Stimulated activated naive CD8-positive, alpha-beta T cell treated with anti-CD3 and anti-CD28 coated beads, Interleukin-15, amount 100 ng/mL, for 72 hours (primary cell): Measurements from ENCODE around the gene ACACB.
"Not testable (repeated sequence)": the region's sequence is repeated elsewhere in the genome, so short reads cannot be mapped to it uniquely, and the experiment has no call there.

Source experiments
- ATAC-seq: fragments of 150-1000 bp; cut with Tn5 transposase; 2 replicates; pipeline ENCODE4 v1.10.0; 2021; ENCODE audit warnings: mild to moderate bottlenecking, moderate library complexity
- DNase-seq, 2 donors: peaks; one replicate each; pipeline ENCODE4 v3.0.0; 2021 to 2022
- H3K27ac Mint-ChIP-seq, 2 donors: one replicate each; pipeline ENCODE4 v1.8.0; 2022; ENCODE audit warnings: mild to moderate bottlenecking in 2 of 2, mixed read lengths in 2 of 2, moderate library complexity in 2 of 2
- H3K27me3 Mint-ChIP-seq: one replicate; pipeline ENCODE4 v1.8.0; 2022; ENCODE audit warnings: mixed read lengths
- H3K4me1 Mint-ChIP-seq: one replicate; pipeline ENCODE4 v1.8.0; 2022; ENCODE audit warnings: mild to moderate bottlenecking, mixed read lengths
- H3K4me3 Mint-ChIP-seq, 2 donors: one replicate each; pipeline ENCODE4 v1.8.0; 2022; ENCODE audit warnings: mild to moderate bottlenecking in 2 of 2, mixed read lengths in 2 of 2, moderate library complexity in 1 of 2
- H3K9me3 Mint-ChIP-seq, 2 donors: one replicate each; pipeline ENCODE4 v1.8.0; 2022; ENCODE audit warnings: mixed read lengths in 2 of 2

Gene ACACB

DNA sequence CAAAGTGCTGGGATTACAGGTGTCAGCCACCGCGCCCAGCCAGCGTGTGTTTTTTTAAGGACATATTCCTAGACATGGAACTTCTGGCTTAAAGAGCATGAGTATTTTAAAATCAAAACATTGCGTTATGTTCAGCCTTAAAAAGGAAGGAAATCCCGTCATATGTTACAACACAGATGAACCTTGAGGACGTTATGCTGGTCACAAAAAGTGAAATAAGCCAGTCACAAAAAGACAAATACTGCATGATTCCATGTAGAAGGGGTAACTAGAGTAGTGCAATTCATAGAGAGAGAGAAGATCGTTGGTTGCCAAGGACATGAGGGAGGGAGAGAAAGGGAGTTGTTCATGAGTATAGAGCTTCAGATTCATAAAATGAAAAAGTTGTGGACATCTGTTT is 53.9 kb downstream of the ACACB start:
- H3K27me3 Mint-ChIP-seq: no peaks in the 10 kb centered on the region
- H3K4me1 Mint-ChIP-seq: no peaks in the 10 kb centered on the region
- ATAC-seq: no peak
- H3K4me3 Mint-ChIP-seq: no peak overlapping the region
- H3K27ac Mint-ChIP-seq: no peak overlapping the region
- DNase-seq: no peak
- peaks cover 0 to 6% of the 10 kb centered on the region in 2 donors for H3K9me3 Mint-ChIP-seq

GRCh38 chr12:109172787-109173186 is 56.4 kb downstream of the ACACB start:
- not testable (repeated sequence) for H3K4me3 Mint-ChIP-seq, H3K4me1 Mint-ChIP-seq, ATAC-seq, H3K27me3 Mint-ChIP-seq, DNase-seq, H3K9me3 Mint-ChIP-seq, H3K27ac Mint-ChIP-seq

GRCh38 chr12:109173443-109174240 is 57.3 kb downstream of the ACACB start:
- Mint-ChIP-seq H3K4me1 (no peaks in the 10 kb centered on the region), H3K4me3 (no peak overlapping the region), H3K9me3 (peaks cover 0 to 6% of the 10 kb centered on the region in 2 donors), H3K27ac (no peak overlapping the region), H3K27me3 (no peaks in the 10 kb centered on the region)
- ATAC-seq (no peak), DNase-seq (no peak)

DNA sequence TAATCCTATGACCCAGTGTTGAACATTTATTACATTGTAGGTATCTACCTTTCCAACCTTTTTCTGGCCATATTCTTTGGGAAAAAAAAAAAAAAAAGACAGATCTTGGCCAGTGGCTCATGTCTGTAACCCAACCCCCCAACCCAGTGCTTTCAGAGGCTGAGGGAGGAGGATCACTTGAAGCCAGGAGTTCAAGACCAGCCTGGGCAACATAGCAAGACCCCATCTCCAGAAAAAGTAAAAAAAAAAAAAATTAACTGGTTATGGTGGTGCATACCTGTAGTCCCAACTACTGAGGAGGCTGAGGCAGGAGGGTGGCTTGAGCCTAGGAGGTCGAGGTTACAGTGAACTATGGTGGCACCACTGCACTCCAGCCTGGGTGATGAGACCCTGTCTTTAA is 58.1 kb downstream of the ACACB start:
- ATAC-seq (no peak), DNase-seq (no peak)
- Mint-ChIP-seq H3K4me1 (no peaks in the 10 kb centered on the region), H3K27ac (no peak overlapping the region), H3K27me3 (no peaks in the 10 kb centered on the region), H3K9me3 (peaks cover 0 to 6% of the 10 kb centered on the region in 2 donors), H3K4me3 (no peak overlapping the region)

DNA sequence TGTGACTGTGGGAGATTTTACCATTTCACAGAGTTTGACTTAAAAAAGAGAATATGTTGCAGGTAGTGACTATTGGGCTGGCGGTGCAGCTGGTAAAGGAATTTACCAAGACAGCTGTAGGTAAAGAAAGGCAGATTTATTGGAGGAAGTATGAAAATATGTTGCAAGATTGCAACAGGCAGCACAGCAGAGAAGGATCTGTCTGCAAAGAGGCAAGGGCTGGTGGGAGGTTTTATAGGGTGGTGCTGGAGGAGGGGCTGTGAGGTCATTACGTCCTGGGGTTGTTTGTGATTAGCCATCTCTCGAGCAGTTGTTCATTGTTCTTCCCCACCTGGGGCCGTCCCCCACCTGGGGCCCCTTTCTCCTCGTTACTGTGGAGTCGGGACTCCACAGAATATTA is 62.1 kb downstream of the ACACB start:
- DNase-seq (no peak), ATAC-seq (no peak)
- Mint-ChIP-seq H3K4me3 (no peak overlapping the region), H3K4me1 (no peaks in the 10 kb centered on the region), H3K27me3 (no peaks in the 10 kb centered on the region), H3K27ac (peak overlapping the region in 1 of 2 donors; percentile 19), H3K9me3 (no peaks in the 10 kb centered on the region)

DNA sequence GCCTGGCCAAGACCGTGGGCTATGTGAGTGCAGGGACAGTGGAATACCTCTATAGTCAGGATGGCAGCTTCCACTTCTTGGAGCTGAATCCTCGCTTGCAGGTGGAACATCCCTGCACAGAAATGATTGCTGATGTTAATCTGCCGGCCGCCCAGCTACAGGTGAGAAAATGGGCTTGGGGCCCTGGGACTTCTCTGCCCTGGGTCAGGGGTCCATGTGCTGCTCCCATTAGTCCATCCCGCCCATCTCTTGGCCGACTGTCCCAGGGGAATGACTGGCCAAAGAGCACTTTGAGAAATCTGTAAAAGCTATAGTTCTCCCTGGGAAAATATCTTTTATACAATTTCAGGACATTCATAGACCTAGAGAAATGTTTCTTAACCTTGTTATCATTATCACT is 63.5 kb downstream of the ACACB start:
- Mint-ChIP-seq H3K9me3 (no peaks in the 10 kb centered on the region), H3K4me1 (no peaks in the 10 kb centered on the region)

DNA sequence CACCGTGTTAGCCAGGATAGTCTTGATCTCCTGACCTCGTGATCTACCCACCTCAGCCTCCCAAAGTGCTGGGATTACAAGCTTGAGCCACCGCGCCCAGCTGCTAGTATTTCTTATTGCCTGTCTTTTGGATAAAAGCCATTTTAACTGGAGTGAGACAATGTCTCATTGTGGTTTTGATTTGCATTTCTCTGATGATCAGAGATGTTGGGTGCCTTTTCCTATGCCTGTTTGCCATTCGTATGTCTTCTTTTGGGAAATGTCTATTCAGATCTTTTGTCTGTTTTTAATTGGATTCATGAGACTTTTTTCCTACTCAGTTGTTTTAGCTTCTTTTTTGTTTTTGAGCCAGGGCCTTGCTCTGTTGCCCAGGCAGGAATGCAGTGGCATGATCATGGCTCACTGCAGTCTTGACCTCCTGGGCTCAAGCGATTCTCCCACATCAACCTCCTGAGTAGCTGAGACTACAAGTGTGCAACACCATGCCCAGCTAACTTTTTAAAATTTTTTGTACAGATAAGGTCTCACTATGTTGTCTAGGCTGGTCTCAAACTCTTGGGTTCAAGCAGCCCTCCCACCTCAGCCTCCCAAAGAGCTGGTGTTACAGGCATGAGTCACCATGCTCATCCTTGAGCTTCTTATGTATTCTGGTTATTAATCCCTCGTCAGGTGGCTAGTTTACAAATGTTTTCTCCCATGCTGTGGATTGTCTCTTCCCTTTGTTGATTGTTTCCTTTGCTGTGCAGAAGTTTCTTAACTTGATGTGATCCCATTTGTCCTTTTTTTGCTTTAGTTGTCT is 65.9 kb downstream of the ACACB start:
- Mint-ChIP-seq H3K27me3 (no peaks in the 10 kb centered on the region), H3K27ac (no peak overlapping the region), H3K4me1 (no peaks in the 10 kb centered on the region), H3K4me3 (no peak overlapping the region), H3K9me3 (no peaks in the 10 kb centered on the region)
- DNase-seq (no peak), ATAC-seq (no peak)

More for the DNA sequence above, 63.5 kb downstream of the ACACB start:
- DNase-seq (no peak), ATAC-seq (no peak)
- no peaks in the 10 kb centered on the region for H3K27me3 Mint-ChIP-seq
- H3K4me3 Mint-ChIP-seq: no peak overlapping the region
- peak overlapping the region in 1 of 2 donors; percentile 55 for H3K27ac Mint-ChIP-seq

GRCh38 chr12:109185441-109185840 is 69.1 kb downstream of the ACACB start:
- Mint-ChIP-seq H3K4me3 (no peak overlapping the region), H3K9me3 (no peaks in the 10 kb centered on the region), H3K27me3 (no peaks in the 10 kb centered on the region), H3K27ac (no peak overlapping the region), H3K4me1 (no peaks in the 10 kb centered on the region)
- DNase-seq: no peak
- ATAC-seq: no peak

DNA sequence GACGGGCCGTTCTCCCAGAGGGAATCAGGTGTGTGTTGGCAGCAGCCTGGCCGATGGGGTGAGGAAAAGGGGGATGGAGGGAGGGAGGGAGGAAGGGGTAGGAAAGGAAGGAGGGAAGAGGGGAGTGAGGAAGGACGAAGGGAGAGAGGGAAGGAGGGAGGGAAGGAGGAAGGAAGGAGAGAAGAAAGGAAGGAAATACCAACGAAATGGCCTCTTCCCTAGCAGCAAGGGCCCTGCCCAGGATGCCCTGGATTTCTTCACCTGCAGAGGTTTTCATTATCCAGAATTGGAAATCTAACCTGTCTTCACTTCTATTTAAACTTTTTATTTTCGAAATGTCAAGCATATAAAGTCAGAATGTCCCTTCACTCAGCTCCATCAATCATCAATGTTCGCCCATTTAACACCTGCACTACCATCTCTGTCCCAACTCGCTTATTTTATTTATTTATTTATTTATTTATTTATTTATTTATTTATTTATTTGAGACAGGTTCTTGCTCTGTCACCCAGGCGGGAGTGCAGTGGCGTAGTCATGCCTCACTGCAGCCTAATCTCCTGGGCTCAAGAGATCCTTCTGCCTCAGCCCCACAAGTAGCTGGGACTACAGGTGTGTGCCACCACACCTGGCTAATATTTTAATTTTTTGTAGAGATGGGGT is 70.7 kb downstream of the ACACB start:
- Mint-ChIP-seq H3K27ac (no peak overlapping the region), H3K27me3 (no peaks in the 10 kb centered on the region), H3K4me3 (no peak overlapping the region), H3K9me3 (no peaks in the 10 kb centered on the region), H3K4me1 (no peaks in the 10 kb centered on the region)
- DNase-seq: no peak
- ATAC-seq: no peak

- no peaks in the 10 kb centered on the region for H3K27me3 Mint-ChIP-seq
- H3K9me3 Mint-ChIP-seq: no peaks in the 10 kb centered on the region
- ATAC-seq (no peak), DNase-seq (no peak)
- H3K4me3 Mint-ChIP-seq: no peak overlapping the region
- no peak overlapping the region for H3K27ac Mint-ChIP-seq
- no peaks in the 10 kb centered on the region for H3K4me1 Mint-ChIP-seq
Measured at GRCh38 chr12:109188108-109188712, 71.8 kb downstream of the ACACB start.

- no peak overlapping the region for H3K27ac Mint-ChIP-seq
- no peaks in the 10 kb centered on the region for H3K9me3 Mint-ChIP-seq
- no peak for DNase-seq
- no peak for ATAC-seq
- no peak overlapping the region for H3K4me3 Mint-ChIP-seq
- H3K27me3 Mint-ChIP-seq: no peaks in the 10 kb centered on the region
- no peaks in the 10 kb centered on the region for H3K4me1 Mint-ChIP-seq
Measured at GRCh38 chr12:109189291-109189690, 72.9 kb downstream of the ACACB start.

DNA sequence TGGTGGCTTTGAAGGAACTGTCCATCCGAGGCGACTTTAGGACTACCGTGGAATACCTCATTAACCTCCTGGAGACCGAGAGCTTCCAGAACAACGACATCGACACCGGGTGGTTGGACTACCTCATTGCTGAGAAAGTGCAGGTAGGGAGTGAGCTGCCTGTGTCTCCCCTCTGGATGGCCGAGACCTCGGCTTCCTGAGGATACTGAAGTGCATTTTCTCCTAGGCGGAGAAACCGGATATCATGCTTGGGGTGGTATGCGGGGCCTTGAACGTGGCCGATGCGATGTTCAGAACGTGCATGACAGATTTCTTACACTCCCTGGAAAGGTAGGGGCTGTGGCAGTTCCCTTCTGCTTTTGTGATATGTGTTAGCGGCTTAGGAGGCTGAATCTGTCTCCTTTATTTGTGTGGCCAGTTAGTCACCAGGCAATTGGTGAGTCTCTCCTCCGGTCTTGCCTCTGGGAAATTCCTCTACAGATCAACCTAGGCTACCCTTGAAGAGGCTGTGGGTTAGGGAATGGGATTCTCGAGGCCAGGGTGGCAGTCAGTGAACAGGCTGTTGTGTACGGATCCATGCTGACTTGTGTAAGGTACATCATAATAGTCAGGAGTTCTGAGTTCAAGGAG is 75.3 kb downstream of the ACACB start:
- Mint-ChIP-seq H3K27ac (no peak overlapping the region), H3K4me3 (no peak overlapping the region), H3K27me3 (no peaks in the 10 kb centered on the region), H3K4me1 (no peaks in the 10 kb centered on the region), H3K9me3 (no peaks in the 10 kb centered on the region)
- no peak for ATAC-seq
- no peak for DNase-seq

- H3K4me3 Mint-ChIP-seq: no peak overlapping the region
- H3K27ac Mint-ChIP-seq: no peak overlapping the region
- H3K4me1 Mint-ChIP-seq: no peaks in the 10 kb centered on the region
- no peaks in the 10 kb centered on the region for H3K27me3 Mint-ChIP-seq
- no peak for DNase-seq
- no peak for ATAC-seq
- H3K9me3 Mint-ChIP-seq: no peaks in the 10 kb centered on the region
Measured at GRCh38 chr12:109192358-109192757, 76.0 kb downstream of the ACACB start.

DNA sequence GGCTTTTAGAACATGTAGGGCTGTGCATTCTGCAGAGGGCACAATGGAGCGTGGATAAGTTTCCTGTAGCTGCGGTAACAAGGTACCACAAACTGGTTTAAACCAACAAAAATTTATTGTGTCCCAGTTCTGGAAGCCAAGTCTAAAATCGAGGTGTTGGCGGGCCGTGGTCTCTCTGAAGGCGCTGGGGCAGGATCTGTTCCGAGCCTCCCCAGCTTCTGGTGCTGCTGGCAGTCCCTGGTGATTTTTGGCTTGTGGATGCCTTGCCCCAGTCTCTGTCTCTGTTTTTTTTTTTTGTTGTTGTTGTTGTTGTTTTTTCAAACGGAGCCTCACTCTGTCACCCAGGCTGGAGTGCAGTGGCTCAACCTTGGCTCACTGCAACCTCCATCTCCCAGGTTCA is 77.5 kb downstream of the ACACB start:
- no peaks in the 10 kb centered on the region for H3K27me3 Mint-ChIP-seq
- no peak overlapping the region for H3K4me3 Mint-ChIP-seq
- DNase-seq: no peak
- no peak for ATAC-seq
- no peaks in the 10 kb centered on the region for H3K4me1 Mint-ChIP-seq
- no peak overlapping the region for H3K27ac Mint-ChIP-seq
- no peaks in the 10 kb centered on the region for H3K9me3 Mint-ChIP-seq

- no peak for DNase-seq
- no peaks in the 10 kb centered on the region for H3K9me3 Mint-ChIP-seq
- no peaks in the 10 kb centered on the region for H3K27me3 Mint-ChIP-seq
- ATAC-seq: no peak
- H3K4me1 Mint-ChIP-seq: no peaks in the 10 kb centered on the region
- H3K27ac Mint-ChIP-seq: no peak overlapping the region
- H3K4me3 Mint-ChIP-seq: no peak overlapping the region
Measured at GRCh38 chr12:109196332-109196731, 79.9 kb downstream of the ACACB start.
